DMS53 treated with DMSO at 0.1 percent for 48 hours (cell line): ENCODE data around the gene CCDC110.

Experiments used
- DNase-seq: peaks from one replicate; lab custom pipeline; 2025; ENCODE audit not compliant: unreplicated experiment; lab: John Stamatoyannopoulos, UW

CCDC110 gene

DNA sequence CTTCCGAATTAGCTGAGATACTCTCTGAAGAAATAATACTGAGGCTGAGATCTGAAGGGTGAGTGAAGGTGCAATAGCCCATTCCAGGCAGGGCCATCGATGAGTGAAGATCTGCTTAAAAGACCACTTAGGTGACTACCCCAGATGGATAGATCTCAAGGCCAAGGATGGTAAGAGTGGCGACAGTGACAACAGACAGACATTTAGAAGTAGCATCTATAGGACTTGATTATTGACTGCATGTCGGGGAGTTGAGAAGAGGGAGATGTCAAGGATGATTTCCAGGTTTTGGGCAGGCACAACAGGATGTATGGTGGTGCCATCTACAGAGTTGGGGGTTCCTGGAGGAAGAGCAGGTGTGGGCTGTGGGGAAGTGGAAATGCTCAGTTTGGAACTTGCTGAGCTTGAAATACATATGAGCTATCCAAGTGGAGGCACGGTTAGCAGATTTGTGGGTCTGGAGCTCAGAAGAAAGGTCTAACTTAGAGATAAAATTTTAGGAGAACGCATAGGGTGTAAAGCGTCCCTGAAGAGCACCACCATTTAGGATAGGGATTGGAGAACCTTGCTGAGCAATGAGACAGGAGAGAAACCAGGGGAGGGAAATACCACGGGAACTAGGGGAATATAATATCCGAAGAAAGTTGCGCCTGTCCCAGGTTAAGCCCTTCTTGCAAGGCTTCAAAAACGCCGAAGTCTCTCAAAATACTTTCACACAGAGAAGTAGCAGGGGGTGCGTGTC lies 46.5 kb downstream of the CCDC110 start:
- peak; percentile 18 for DNase-seq

DNA sequence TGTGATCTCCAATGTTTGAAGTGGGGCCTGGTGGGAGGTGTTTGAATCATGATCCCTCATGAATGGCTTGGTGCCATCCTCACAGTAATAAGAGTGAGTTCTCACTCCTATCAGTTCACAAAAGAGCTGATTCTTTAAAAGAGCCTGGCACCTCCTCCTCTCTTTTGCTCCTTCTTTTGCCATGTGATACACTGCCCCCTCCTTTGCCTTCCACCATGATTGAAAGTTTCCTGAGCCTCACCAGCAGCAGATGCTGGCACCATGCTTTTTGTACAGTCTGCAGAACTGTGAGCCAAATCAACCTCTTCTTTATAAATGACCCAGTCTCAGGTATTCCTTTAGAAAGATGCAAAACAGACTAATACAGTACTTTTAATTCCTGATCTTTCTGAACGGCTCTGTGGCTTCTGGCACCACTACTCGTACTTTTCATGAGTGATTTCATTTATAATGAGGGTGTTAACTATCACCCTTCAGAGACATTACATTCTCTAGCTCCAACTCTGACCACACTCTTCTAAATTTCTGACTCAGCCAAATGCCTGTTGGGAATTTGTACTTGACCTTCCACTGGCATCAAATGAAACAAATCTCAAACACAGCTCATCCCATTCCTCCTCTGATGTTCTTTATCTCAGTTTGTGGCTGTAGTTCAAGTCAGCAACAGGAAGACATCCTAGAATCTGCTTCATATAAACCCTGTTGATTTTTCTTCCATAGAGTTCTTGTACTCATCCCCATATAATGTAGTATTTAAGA lies 50.0 kb downstream of the CCDC110 start:
- no peak for DNase-seq

DNA sequence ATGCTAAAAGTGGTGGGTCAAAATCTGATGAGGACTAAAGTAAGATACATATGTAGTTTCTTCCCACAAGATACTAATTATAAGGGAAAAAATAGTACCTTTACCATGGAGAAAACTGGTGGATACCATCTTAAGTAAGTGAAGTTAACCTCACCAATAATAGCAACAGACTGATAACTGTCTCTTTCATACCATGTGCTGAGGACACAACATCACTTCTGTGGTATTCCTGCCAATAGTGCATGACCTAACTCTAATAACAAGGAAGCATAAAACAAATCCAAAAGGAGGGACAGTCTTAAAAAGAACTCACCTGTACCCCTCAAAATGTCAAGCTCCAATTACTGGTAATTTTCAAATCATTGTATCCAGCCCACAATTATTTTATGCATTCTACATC lies 54.6 kb downstream of the CCDC110 start:
- no peak for DNase-seq

DNA sequence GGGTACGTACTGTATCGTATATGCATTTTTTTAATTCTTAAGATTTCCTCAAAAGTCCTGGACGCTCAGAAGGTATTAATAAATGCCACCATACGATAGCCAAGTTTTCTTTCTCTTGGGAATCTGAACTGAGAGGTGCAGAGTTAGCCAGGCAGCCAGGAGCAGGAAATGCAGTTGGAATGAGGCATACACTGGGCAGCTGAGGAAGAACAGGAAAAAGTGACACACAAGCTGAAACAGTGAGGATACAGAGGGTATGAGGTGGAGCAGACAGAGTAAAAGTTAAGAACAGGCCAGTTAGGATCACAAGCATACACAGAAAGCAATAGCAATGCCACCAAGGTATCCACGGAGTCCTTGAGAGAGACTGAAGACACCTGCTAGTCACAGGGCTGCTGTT lies 59.1 kb downstream of the CCDC110 start:
- no peak for DNase-seq

DNA sequence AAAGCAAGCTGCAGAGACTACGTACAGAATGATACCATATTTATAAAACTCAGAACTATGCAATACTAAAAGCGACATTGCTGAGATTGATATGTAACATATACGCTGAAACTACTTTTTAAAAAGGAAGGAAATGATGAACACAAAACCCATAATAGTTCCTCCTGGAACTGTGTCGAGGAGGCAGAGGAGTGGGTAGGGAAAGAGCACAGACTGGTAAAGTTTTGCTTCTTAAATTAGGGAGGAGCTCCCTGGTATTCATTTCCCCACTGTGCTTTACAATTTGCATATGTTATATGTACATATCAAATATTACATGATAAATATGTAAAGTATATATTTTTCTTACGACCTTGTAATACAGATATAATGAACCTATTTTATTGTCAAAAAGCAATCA lies 59.7 kb downstream of the CCDC110 start:
- no peak for DNase-seq

DNA sequence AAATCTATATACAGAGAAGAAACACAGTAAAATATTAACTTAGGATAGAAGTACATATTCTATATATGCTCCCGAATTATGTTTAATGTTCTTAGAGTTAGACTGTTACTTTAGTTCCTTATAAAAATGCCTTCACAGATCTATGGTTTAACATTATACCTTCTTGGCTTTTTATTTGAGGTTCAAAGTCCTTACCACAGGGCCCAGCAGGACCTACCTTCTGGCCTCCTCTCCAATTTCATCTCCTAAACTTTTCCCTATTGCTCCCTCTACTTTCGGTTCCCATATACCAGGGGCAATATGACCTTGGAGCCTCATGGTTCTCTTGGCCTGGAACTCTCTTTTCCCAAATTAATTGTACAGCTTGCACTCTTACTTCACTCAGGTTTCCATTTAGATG lies 63.1 kb downstream of the CCDC110 start:
- DNase-seq = no peak

DNA sequence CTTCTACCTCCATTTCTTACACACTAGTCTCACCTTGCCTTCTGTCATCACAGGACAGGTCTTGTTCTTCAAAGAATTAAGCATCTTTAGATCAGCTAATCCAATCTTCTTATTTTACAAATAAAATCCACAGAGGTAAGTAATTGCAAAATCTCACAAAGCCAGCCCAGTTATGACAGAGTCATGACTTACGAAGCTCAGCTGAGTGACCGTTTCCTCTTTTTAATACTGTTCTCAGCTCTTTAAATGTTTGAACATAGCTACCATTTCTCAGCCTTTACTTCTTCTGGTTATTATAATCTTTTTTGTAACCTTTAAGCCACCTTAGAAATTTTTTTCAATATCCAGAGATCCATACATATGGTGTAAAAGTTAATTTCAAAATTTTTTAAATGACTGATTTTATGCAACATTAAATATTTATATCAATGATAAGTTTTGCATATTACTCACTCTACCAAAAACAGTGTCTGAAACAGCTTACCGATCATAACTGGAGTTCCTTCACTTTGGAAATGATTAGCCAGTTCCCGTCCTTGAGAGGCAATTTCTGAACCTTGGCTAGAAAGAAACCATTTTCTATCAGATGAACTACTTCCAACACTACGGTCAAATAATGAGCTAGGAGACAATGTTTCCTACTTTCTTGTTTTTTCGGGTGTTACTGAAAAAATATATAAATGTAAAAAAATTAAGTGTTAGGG lies 66.1 kb downstream of the CCDC110 start:
- no peak for DNase-seq

DNA sequence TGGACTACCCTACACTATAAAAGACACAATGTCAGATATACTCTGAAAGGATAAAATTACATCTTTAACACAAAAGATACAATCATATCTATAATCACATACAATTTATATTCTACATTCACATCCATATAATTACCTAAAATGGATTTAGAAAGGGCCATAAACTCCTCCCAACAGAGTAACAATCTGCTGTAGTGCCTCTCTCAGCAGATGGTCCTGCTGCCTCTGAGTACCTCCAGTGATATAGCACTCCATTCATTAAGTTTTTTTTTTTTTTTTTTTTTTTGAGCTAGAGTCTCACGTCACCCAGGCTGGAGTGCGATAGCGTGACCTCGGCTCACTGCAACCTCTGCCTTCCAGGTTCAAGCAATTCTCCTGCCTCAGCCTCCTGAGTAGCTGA lies 67.5 kb downstream of the CCDC110 start:
- DNase-seq = no peak

DNA sequence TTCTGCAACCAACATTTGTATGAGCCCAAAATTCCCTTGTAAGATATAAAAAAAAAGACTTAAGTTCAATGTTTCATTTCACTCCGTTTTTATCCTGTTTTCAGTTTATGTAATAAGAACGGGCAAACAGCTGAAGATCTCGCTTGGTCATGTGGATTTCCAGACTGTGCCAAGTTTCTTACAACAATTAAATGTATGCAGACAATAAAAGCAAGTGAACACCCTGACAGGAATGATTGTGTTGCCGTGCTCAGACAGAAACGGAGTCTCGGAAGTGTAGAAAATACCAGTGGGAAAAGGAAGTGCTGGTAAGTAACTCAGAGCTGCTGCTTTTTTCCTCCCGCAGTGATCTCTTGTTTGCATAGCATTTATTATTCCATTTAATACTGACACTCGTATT lies 72.1 kb downstream of the CCDC110 start:
- DNase-seq = no peak

DNA sequence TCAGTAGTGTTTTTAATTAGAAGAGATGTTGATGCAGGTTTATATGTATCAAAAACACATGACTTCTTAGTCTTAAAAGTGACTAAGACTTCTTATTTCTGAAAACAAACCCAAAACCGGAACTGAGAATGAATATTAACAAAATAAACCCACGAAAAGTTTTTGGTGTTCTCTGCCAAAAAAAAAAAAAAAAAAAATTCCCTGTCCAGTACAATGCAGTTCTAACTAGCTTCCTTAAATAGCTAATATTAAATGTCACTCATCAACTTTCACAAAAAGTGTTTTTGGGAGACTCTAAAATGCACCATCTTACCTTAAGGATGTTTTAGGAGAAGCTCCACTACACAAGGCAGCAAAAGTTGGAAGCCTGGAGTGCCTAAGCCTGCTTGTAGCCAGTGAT lies 72.9 kb downstream of the CCDC110 start:
- no peak for DNase-seq

DNA sequence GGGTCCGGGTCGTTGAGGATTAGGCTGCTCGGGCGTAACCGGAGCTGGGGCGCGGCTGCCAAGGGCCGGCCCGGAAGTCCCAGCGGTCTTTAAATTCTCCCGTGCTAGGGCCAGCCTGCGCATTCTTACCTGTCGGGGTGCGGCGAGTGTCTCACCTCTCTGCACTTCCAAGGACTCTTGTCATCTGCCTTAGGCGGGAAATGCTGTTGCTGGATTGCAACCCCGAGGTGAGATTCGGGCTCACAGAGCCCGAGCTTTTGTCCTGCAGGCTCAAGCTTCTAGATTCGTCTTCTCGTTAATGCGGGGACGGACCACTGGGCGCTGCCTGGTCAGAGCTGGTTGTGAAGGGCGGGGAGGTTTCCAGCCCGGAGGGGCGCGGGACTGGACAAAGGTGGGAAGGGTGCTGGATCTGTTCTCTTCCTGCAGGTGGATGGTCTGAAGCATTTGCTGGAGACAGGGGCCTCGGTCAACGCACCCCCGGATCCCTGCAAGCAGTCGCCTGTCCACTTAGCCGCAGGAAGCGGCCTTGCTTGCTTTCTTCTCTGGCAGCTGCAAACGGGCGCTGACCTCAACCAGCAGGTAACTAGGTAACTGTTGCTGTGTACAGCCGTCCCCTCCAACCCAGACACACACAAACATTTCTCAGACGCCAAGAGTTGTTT lies 74.7 kb downstream of the CCDC110 start, which contains the start of gene ANKRD37:
Gene ANKRD37, plus strand, starts transcription at position 118 of the 662 bp plus-strand sequence. Its CDS starts 83 bp downstream, at position 201.
- peak; percentile 61 for DNase-seq

DNA sequence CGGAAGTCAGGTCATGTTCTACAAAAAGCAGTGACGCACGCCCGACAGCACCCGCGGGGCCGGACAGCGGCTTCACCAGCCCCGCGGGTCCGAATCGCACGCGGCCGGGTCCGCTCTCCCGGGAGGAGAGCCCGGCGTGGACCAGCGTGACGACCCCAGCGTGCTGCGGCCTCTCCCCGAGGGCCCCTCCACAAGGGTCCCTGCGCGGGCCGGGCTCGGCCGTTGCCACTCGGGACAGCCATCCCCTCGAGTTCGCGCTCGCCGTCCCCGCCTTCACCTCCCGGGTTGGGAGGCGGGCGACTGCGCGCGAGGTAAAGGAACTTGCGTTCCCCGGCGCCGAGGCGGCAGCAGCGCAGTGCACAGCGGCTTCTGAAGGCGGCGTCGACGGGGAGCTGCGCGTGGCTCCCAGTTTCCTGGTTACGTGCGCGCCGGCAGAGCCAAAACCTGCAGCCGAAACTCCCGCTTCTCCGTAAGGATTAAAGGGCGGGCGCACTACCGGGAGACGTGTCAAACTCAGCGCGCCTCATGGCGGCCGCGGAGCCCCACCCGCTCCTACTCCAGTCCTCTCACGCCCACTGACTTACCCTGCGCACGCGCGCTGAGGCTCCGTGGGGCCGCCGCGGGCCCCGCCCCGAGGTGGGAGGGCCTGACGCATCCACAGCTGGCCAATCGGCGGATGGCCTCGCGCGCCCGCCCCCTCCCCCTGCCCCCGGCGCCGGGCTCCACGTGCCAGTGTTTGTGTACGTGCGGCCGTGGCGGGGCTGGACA lies 75.4 kb downstream of the CCDC110 start:
- DNase-seq = peak; percentile 85

DNA sequence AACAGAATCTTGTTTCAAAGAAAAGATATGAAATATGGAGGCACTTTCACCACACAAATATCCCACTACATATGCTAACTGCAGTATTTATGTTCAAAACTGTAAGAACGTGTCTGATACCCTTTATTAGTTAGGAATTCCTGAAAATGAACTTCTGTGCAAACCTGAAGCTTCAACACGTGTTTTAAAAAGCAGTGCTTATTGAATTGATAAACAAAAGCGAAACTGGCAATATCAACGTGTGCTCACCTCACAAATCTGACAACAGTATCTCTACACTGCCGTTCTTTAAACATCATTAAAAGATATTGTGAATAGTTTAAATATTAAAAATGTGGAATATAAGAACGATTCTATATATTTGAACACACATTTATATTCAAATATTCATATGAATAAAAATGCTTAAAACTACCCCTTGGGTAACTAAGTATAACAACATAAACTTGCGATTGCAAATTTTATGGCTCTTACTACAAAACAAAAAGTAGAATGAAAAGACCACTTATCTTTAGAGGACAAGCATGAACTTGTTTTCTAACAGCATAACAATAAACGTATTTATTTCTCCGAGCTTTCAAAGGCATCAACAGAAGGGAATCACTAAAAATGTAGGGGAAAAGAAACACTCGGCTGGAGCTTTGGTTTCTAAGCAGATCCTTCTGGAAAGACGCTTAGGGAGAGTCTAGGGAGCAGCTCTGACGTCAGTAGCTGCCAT lies 76.1 kb downstream of the CCDC110 start, which contains the start of gene LRP2BP:
Gene LRP2BP, minus strand, starts transcription at position 687 of the 718 bp plus-strand sequence. CDS start 17,738 bp downstream, outside the sequence.
- DNase-seq = peak; percentile 58
